ENCODE measurements around the gene GATD1. TPM values are rescaled to one million over a fixed set of nuclear protein-coding genes. Genes with fewer than 3 reads are reported as not detected.

GATD1 gene
- total RNA-seq, 1 experiment from 2014 or later, result 88.7 TPM

- H3K4me1 ChIP-seq (ENCODE audit: control insufficient read depth in 1 of 2, insufficient read depth in 2 of 2, low read length in 2 of 2), result peaks cover 24 to 57% of the 10 kb centered on the region in 2 experiments; a peak in 3 of 4 replicates
- ATAC-seq, result peak; percentile 95
- RAD21 ChIA-PET (ENCODE audit: low non-redundant PET in 1 of 2, low total read pairs in 2 of 2, uncharacterized antibody in 2 of 2, unreplicated experiment in 2 of 2), result no interaction called here
- no peaks in the 10 kb centered on the region for H3K9me2 ChIP-seq (ENCODE audit: insufficient read depth)
- no peaks in the 10 kb centered on the region for H4K20me1 ChIP-seq (ENCODE audit: insufficient read depth)
- H3K9me3 ChIP-seq (ENCODE audit: control insufficient read depth in 1 of 2, insufficient read depth in 1 of 2, low read depth in 1 of 2, low read length in 2 of 2), result no peaks in the 10 kb centered on the region
- DNase-seq (ENCODE audit: low read depth, low spot score), result peak; percentile 57
- POLR2A ChIA-PET, result interaction anchor here (0.5 to 0.6 kb wide), 2 partner anchors 8 to 392 kb away, joined by 3 to 8 read pairs; no protein-coding TSS in a partner anchor
- CTCF ChIA-PET, result interaction anchor here (1.0 to 2.7 kb wide), 3 partner anchors 15 to 43 kb away, joined by 3 to 10 read pairs (median 6); no protein-coding TSS in a partner anchor
- BruUV-seq (replicated peaks), result no TSS peak
- no peak within 1 kb of the TSS for H2AFZ ChIP-seq (ENCODE audit: low read depth, low read length, poor library complexity, severe bottlenecking)
- H3K9ac ChIP-seq (ENCODE audit: low read length), result peak within 1 kb of the TSS; percentile 94
- no peaks in the 10 kb centered on the region for H3K27me3 ChIP-seq (ENCODE audit: insufficient read depth, low read length)
- H3K4me2 ChIP-seq (ENCODE audit: low read length), result peak within 1 kb of the TSS; percentile 90
- intact Hi-C loops (cut with micrococcal nuclease), result no loop called here
- peak within 1 kb of the TSS; percentile 79 to 91 for H3K4me3 ChIP-seq (replicated peaks in 1 of 2; ENCODE audit: low read depth in 1 of 2, low read length in 2 of 2)
- H3K36me3 ChIP-seq (ENCODE audit: control insufficient read depth in 1 of 2, insufficient read depth in 2 of 2, low read length in 2 of 2), result no peaks in the 10 kb centered on the region; a peak in 2 of 4 replicates
- peaks cover 50% of the 10 kb centered on the region for H3K79me2 ChIP-seq (ENCODE audit: insufficient read depth, low read length)
- peak within 1 kb of the TSS; percentile 91 for H3K27ac ChIP-seq (ENCODE audit: low read depth, low read length)
- TF ChIP-seq EZH2phosphoT487 (IDR thresholded peaks at IDR 0.05; ENCODE audit: borderline replicate concordance) (no peak), CTCF (IDR thresholded peaks at IDR 0.05 in 2 of 3, conservative IDR thresholded peaks at IDR 0.05 in 1 of 3; ENCODE audit: borderline replicate concordance in 1 of 3, insufficient read depth in 1 of 3, low read depth in 2 of 3, low read length in 2 of 3) (0 out of 6 replicates have a peak, but pooled peaks of 1 of the 3 experiments have one; percentile 1), TCF7L2 (IDR thresholded peaks at IDR 0.05; ENCODE audit: borderline replicate concordance, extremely low read depth, insufficient read depth, insufficient read length) (no peak), FOSL1 (IDR thresholded peaks at IDR 0.05; ENCODE audit: low read depth) (no peak), SIN3A (IDR thresholded peaks at IDR 0.05; ENCODE audit: low read depth) (peak; percentile 59; the same call in 1 of the 2 replicates), JUND (IDR thresholded peaks at IDR 0.05) (no peak), CEBPB (IDR thresholded peaks at IDR 0.05; ENCODE audit: low read depth) (no peak), POLR2A (IDR thresholded peaks at IDR 0.05; ENCODE audit: borderline replicate concordance, extremely low read depth, insufficient read depth, insufficient read length) (peak; percentile 61), CBX3 (IDR thresholded peaks at IDR 0.05; ENCODE audit: low read depth) (no peak), SP1 (IDR thresholded peaks at IDR 0.05; ENCODE audit: low read depth) (no peak; the same call in 1 of the 2 replicates), EZH2 (IDR thresholded peaks at IDR 0.05) (no peak), ZBTB33 (IDR thresholded peaks at IDR 0.05; ENCODE audit: extremely low read depth, insufficient replicate concordance, low read length) (no peak), MAX (IDR thresholded peaks at IDR 0.05) (peak; percentile 72), ZFX (IDR thresholded peaks at IDR 0.05) (peak; percentile 79; the same call in 1 of the 2 replicates), YY1 (IDR thresholded peaks at IDR 0.05; ENCODE audit: extremely low read depth, insufficient replicate concordance, low read depth, low read length) (no peak), REST (IDR thresholded peaks at IDR 0.05; ENCODE audit: low read depth) (no peak), EGR1 (IDR thresholded peaks at IDR 0.05; ENCODE audit: low read depth) (no peak), ELF1 (IDR thresholded peaks at IDR 0.05; ENCODE audit: borderline replicate concordance, low read depth) (no peak)
Observed at GRCh38 chr11:747158-748006, 29.9 kb downstream of the GATD1 start, which contains the start of gene TALDO1. TSS of gene TALDO1 (plus strand) at chr11:747464. CDS start at chr11:747482, 18 bp downstream.
